Hippocampal formation (tissue), 2 donors: Measurements from ENCODE around the gene ESRRG.
"Not testable (repeated sequence)": the region's sequence is repeated elsewhere in the genome, so short reads cannot be mapped to it uniquely, and the experiment has no call there.

Experiments used
- DNase-seq, 2 donors: peaks; one replicate each; lab custom pipeline; 2025; lab: John Stamatoyannopoulos, UW

Gene ESRRG

GRCh38 chr1:216563087-216563486 is 160.1 kb downstream of the ESRRG start:
- DNase-seq = no peak

GRCh38 chr1:216562383-216562782 is 160.8 kb downstream of the ESRRG start:
- no peak for DNase-seq

- DNase-seq = no peak
These were observed 162.7 kb downstream of the ESRRG start for GRCh38 chr1:216560527-216560926.

- DNase-seq = no peak
These were observed 163.9 kb downstream of the ESRRG start for GRCh38 chr1:216559359-216559758.

- DNase-seq = no peak
These were observed 167.6 kb downstream of the ESRRG start for GRCh38 chr1:216555653-216556052.

GRCh38 chr1:216554934-216555333 is 168.3 kb downstream of the ESRRG start:
- DNase-seq = no peak

- DNase-seq = no peak
These were observed 169.5 kb downstream of the ESRRG start for GRCh38 chr1:216553766-216554165.

- no peak for DNase-seq
These were observed 170.2 kb downstream of the ESRRG start for GRCh38 chr1:216553040-216553439.

- no peak for DNase-seq
These were observed 173.4 kb downstream of the ESRRG start for GRCh38 chr1:216549796-216550195.

GRCh38 chr1:216542741-216543140 is 180.5 kb downstream of the ESRRG start:
- DNase-seq = no peak

GRCh38 chr1:216542263-216542662 is 181.0 kb downstream of the ESRRG start:
- DNase-seq = no peak

GRCh38 chr1:216535751-216536150 is 187.5 kb downstream of the ESRRG start:
- DNase-seq = no peak

GRCh38 chr1:216535059-216535458 is 188.2 kb downstream of the ESRRG start:
- no peak for DNase-seq

- no peak for DNase-seq
These were observed 189.5 kb downstream of the ESRRG start for GRCh38 chr1:216533776-216534175.

- no peak for DNase-seq
These were observed 190.9 kb downstream of the ESRRG start for GRCh38 chr1:216532251-216532798.

- peak in 1 of 2 donors; percentile 18 for DNase-seq
These were observed 191.7 kb downstream of the ESRRG start for GRCh38 chr1:216531263-216532239.

- DNase-seq = not testable (repeated sequence)
These were observed 193.4 kb downstream of the ESRRG start for GRCh38 chr1:216529851-216530250.

- no peak for DNase-seq
These were observed 194.4 kb downstream of the ESRRG start for GRCh38 chr1:216528816-216529215.

GRCh38 chr1:216523449-216524190 is 199.6 kb downstream of the ESRRG start:
- DNase-seq = no peak

GRCh38 chr1:216523043-216523442 is 200.2 kb downstream of the ESRRG start:
- DNase-seq = no peak

GRCh38 chr1:216521477-216521876 is 201.8 kb downstream of the ESRRG start:
- no peak for DNase-seq

- DNase-seq = no peak
These were observed 204.2 kb downstream of the ESRRG start for GRCh38 chr1:216518844-216519627.
